HEK293 (cell line): ENCODE measurements around the gene CAPN10.

ENCODE experiments used
- ZNF140 ChIP-seq: fragments of 450-650 bp; formaldehyde crosslinking; IDR thresholded peaks from 2 replicates; pipeline ENCODE4 v1.5.1; 2016; ENCODE audit warnings: missing biosample characterization, missing genetic modification characterization
- ZNF548 ChIP-seq: fragments of 450-650 bp; formaldehyde crosslinking; IDR thresholded peaks from 2 replicates; pipeline ENCODE4 v1.5.1; 2016; ENCODE audit warnings: missing biosample characterization, missing genetic modification characterization
- ZNF747 ChIP-seq: fragments of 450-650 bp; formaldehyde crosslinking; IDR thresholded peaks from 2 replicates; pipeline ENCODE4 v1.5.1; 2016; ENCODE audit warnings: missing biosample characterization, missing genetic modification characterization
- TF ChIP-seq, protein P1 (sequence below): fragments of 450-650 bp; formaldehyde crosslinking; IDR thresholded peaks from 2 replicates; pipeline ENCODE4 v1.5.1; 2016; ENCODE audit warnings: missing biosample characterization, missing genetic modification characterization
- TF ChIP-seq, protein P2 (sequence below): fragments of 450-650 bp; formaldehyde crosslinking; IDR thresholded peaks from 2 replicates; pipeline ENCODE4 v1.5.1; 2016; ENCODE audit warnings: missing biosample characterization, missing genetic modification characterization, low read depth

DNA sequence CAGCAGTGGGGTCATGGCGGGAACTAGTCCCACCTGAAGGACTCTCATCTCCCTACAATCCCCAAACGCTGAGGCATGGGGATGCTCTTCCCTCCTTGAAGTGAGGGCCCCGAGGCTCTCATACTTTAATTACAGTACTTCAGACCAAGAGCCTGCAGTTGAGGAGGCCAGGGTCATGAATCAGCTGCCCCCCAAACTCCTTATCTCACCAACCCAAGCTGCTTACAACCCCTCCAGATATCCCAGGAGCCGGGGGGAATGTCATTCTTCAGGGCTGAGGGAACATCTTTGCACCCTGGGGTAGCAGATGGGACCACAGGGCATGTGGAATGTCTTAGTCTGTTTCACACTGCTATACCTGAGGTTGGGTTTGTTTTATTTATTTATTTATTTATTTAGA lies 2.8 kb upstream of the CAPN10 start:
- TF ChIP-seq ZNF747 (tag by site-specific recombination) (no peak), ZNF140 (tag by site-specific recombination) (no peak), ZNF548 (tag by site-specific recombination) (no peak)
- TF ChIP-seq, protein P1, sequence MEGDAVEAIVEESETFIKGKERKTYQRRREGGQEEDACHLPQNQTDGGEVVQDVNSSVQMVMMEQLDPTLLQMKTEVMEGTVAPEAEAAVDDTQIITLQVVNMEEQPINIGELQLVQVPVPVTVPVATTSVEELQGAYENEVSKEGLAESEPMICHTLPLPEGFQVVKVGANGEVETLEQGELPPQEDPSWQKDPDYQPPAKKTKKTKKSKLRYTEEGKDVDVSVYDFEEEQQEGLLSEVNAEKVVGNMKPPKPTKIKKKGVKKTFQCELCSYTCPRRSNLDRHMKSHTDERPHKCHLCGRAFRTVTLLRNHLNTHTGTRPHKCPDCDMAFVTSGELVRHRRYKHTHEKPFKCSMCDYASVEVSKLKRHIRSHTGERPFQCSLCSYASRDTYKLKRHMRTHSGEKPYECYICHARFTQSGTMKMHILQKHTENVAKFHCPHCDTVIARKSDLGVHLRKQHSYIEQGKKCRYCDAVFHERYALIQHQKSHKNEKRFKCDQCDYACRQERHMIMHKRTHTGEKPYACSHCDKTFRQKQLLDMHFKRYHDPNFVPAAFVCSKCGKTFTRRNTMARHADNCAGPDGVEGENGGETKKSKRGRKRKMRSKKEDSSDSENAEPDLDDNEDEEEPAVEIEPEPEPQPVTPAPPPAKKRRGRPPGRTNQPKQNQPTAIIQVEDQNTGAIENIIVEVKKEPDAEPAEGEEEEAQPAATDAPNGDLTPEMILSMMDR = no peak
- TF ChIP-seq, protein P2, sequence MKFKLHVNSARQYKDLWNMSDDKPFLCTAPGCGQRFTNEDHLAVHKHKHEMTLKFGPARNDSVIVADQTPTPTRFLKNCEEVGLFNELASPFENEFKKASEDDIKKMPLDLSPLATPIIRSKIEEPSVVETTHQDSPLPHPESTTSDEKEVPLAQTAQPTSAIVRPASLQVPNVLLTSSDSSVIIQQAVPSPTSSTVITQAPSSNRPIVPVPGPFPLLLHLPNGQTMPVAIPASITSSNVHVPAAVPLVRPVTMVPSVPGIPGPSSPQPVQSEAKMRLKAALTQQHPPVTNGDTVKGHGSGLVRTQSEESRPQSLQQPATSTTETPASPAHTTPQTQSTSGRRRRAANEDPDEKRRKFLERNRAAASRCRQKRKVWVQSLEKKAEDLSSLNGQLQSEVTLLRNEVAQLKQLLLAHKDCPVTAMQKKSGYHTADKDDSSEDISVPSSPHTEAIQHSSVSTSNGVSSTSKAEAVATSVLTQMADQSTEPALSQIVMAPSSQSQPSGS = no peak
